HepG2 (cell line): Measurements from ENCODE around the gene ALDH3B1.

Source experiments
- CCAR2 ChIP-seq: fragments of 200-400 bp; formaldehyde crosslinking; optimal IDR thresholded peaks from 2 replicates; pipeline ENCODE3; 2018; ENCODE audit warnings: low read depth, mild to moderate bottlenecking, low read length, moderate library complexity
- CEBPZ ChIP-seq: IDR thresholded peaks from 2 replicates; pipeline ENCODE4 v1.6.1; 2012; ENCODE audit warnings: low read length, improper control_type of control experiment
- POLR2AphosphoS5 ChIP-seq: IDR thresholded peaks from 2 replicates; pipeline ENCODE4 v1.6.1; 2012; ENCODE audit warnings: low read depth, low read length

- no peak for TF ChIP-seq CCAR2
- TF ChIP-seq POLR2AphosphoS5: no peak
- TF ChIP-seq CEBPZ: no peak
These were observed 14.4 kb downstream of the ALDH3B1 start for GRCh38 chr11:68024508-68024907.
